Coronary artery (tissue), 2 donors: ENCODE results near the gene RPS27L.

Source experiments
- DNase-seq: peaks from one replicate; pipeline ENCODE4 v3.0.0-alpha.2; 2017; ENCODE audit warnings: low spot score
- H3K27ac ChIP-seq, 2 donors: fragments of 200-600 bp; sonication (generic); one replicate each; pipeline ENCODE4 v1.5.1; 2016 to 2019
- H3K4me3 ChIP-seq: fragments of 200-600 bp; sonication (generic); 2 replicates; pipeline ENCODE4 v1.5.1; 2016; ENCODE audit warnings: mild to moderate bottlenecking, moderate library complexity
- TF ChIP-seq, protein P1 (sequence below): fragments of 200-600 bp; sonication (generic); IDR thresholded peaks from one replicate; pipeline ENCODE4 v1.5.1; 2019; ENCODE audit warnings: antibody characterized with exemption

The RPS27L gene

GRCh38 chr15:63140936-63141335, 16.3 kb downstream of the RPS27L start:
- DNase-seq = no peak
- H3K27ac ChIP-seq = no peak overlapping the region
- TF ChIP-seq, protein P1, sequence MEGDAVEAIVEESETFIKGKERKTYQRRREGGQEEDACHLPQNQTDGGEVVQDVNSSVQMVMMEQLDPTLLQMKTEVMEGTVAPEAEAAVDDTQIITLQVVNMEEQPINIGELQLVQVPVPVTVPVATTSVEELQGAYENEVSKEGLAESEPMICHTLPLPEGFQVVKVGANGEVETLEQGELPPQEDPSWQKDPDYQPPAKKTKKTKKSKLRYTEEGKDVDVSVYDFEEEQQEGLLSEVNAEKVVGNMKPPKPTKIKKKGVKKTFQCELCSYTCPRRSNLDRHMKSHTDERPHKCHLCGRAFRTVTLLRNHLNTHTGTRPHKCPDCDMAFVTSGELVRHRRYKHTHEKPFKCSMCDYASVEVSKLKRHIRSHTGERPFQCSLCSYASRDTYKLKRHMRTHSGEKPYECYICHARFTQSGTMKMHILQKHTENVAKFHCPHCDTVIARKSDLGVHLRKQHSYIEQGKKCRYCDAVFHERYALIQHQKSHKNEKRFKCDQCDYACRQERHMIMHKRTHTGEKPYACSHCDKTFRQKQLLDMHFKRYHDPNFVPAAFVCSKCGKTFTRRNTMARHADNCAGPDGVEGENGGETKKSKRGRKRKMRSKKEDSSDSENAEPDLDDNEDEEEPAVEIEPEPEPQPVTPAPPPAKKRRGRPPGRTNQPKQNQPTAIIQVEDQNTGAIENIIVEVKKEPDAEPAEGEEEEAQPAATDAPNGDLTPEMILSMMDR = no peak
- H3K4me3 ChIP-seq = no peak overlapping the region

DNA sequence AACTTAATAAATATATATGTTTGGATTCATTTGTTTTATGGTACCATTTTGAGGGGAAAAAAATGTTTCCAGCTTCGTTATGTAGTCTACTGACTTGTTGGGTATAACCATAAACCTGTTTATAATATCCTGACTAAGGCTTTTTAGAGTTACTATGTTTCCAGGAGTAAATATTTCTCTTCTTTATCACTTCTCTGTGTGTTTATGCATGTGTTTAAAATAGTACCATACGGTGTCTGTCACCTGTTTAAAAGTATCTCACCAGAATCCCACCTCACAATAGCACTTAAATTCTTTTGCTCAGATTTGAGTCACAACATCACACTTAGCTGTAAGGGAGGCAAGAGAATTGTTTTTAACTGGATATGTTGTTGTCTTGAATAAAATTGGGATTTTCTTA, 20.5 kb downstream of the RPS27L start:
- DNase-seq = no peak
- H3K4me3 ChIP-seq = no peak overlapping the region
- H3K27ac ChIP-seq = peak overlapping the region in 1 of 2 donors; percentile 13
- TF ChIP-seq, protein P1 = no peak

DNA sequence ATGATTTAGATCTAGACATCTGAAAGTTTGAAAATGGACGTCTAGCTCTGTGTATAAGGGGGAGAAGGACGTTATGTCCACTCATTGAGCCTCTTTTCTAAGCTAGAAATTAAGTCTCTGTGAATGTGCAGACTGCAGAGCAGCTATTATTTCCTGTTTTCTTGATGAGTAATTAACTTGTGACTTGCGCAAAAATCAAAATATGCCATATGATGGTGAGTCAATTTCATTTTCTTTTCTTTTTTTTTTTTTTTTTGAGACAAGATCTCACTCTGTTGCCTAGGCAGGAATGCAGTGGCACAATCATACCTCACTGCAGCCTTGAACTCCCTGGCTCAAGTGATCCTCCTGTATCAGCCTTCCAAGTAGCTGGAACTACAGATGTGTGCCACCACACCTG, 21.5 kb downstream of the RPS27L start:
- TF ChIP-seq, protein P1 = no peak
- Histone ChIP-seq H3K27ac (peak overlapping the region; percentile 54 to 68), H3K4me3 (no peak overlapping the region)
- no peak for DNase-seq

DNA sequence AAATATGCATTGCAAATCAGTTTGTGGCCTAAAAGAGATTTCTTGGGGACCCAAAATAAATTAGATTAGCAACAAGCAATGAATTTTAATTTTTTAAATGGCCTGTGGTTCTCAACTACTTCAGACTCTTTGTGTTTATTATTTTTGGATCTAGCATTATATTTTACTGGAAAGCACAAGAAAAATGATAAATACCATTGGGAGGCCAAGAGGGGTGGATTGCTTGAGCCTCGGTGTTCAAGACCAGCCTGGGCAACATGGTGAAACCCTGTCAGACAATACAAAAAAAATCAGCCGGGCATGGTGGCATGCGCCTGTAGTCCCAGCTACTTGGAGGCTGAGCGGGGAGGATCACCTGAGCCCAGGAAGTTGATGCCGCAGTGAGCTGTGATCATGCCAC, 22.0 kb downstream of the RPS27L start:
- peak overlapping the region; percentile 46 to 68 for H3K27ac ChIP-seq
- TF ChIP-seq, protein P1 = no peak
- no peak for DNase-seq
- H3K4me3 ChIP-seq = no peak overlapping the region

GRCh38 chr15:63134245-63134985, 22.9 kb downstream of the RPS27L start:
- DNase-seq = no peak
- Histone ChIP-seq H3K4me3 (no peak overlapping the region), H3K27ac (peak overlapping the region; percentile 22 to 76)
- TF ChIP-seq, protein P1 = no peak

DNA sequence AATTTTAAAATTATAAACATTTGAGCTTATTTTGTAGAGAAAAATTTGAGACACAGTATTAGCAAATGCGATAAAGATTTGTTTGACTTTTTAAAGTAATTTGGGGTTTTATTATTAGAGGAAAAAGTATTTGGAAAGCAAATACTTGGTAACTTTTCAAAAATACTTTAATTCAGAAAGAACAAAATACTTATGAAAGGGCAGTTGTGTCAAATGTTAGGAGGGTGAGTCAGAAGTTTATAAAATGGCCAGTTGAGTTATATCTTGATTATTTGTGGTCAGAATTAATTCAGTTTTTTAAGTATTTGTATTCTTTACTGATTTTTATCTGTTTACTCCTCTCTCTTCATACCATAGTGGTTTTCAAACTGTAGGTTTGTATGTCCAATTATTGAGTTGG, 23.5 kb downstream of the RPS27L start:
- H3K4me3 ChIP-seq = no peak overlapping the region
- H3K27ac ChIP-seq = peak overlapping the region; percentile 22 to 29
- no peak for DNase-seq
- TF ChIP-seq, protein P1 = no peak

DNA sequence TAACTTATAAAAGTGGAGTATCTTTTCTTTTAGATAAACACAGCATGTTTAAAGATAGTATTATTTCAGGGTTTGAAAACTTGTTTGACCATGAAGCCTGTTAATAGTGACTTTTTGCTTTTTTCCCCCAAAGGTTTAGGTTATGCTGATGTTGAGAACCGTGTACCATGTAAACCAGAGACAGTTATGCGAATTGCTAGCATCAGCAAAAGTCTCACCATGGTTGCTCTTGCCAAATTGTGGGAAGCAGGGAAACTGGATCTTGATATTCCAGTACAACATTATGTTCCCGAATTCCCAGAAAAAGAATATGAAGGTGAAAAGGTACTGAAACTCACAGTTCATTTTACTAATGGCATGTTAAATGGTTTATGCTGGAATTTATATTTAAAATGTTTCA, 30.6 kb downstream of the RPS27L start:
- H3K27ac ChIP-seq = no peak overlapping the region
- TF ChIP-seq, protein P1 = no peak
- no peak for DNase-seq
- no peak overlapping the region for H3K4me3 ChIP-seq
